Measurements from ENCODE around the gene UQCC2. TPM values are rescaled to one million over a fixed set of nuclear protein-coding genes. Genes with fewer than 3 reads are reported as not detected.

UQCC2 gene
- total and polyA plus RNA-seq, 3 donors from 2014 or later: 18.1 to 119 (median 36.2) TPM

DNA sequence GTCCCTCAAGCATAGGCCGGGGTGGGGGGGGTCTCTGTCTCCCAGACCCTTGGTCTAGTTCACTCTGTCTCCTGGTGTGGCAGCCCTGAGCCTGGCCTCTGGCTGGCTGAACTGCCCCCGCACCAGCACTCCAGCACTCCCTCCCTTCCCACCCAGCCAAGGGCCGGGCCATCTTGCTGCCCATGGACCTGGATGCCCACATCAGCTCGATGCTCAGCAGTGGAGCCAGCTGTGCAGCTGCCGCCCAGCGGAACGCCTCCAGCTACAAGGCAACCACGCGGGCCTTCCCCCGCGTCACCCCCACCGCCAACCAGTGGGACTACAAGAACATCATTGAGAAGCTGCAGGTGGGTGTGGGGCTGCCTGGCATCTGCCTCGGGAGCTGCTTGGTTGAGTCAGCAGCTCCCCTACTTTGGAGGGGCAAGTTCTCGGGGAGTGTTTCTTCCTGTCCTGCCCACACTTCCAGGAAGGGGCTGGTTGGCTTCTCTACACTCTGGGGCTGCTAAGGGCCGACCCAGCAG, 28.4 kb downstream of the UQCC2 start:
- 74 to 92% methylated on average over 4 to 15 of the region's 15 CpGs for WGBS, 2 donors
- no peaks in the 10 kb centered on the region for H3K36me3 ChIP-seq (ENCODE audit: low read depth, missing control alignments)
- H3K27ac ChIP-seq: peak overlapping the region in 1 of 2 donors; percentile 50
- H3K9me3 ChIP-seq: no peaks in the 10 kb centered on the region
- no peaks in the 10 kb centered on the region for H3K27me3 ChIP-seq
- no peak overlapping the region for H3K4me3 ChIP-seq
- DNase-seq: peak; percentile 67
- H3K4me1 ChIP-seq: peaks cover 17% of the 10 kb centered on the region
- TF ChIP-seq POLR2A (IDR thresholded peaks at IDR 0.05) (no peak), CTCF (IDR thresholded peaks at IDR 0.05) (no peak)
- intact Hi-C loops (cut with DNase I; ENCODE audit: low total_unique reads): no loop called here

DNA sequence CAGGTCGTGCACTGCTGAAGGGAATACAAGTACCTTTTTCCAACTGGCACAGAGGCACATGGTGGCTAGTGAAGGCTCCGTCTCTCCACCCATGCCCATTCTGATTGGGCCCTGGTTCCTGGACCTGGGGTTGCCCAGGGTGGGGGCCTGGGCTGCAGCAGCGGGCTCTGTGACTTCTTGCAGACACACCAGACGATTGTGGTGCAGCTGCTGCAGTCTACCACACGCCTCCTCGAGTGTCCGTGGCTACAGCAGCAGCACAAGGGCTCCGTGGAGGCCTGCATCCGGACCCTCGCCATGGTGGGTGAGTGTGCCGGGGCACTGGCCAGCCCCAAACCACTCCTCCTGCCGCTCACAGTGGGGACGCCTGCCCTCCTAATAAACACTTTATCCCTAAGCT, 29.2 kb downstream of the UQCC2 start:
- no peak for DNase-seq
- Histone ChIP-seq H3K9me3 (no peaks in the 10 kb centered on the region), H3K27me3 (no peaks in the 10 kb centered on the region), H3K4me1 (peaks cover 17% of the 10 kb centered on the region), H3K36me3 (ENCODE audit: low read depth, missing control alignments) (no peaks in the 10 kb centered on the region), H3K27ac (no peak overlapping the region), H3K4me3 (no peak overlapping the region)
- intact Hi-C loops (cut with DNase I; ENCODE audit: low total_unique reads): no loop called here
- 81 to 85% methylated on average over 9 to 13 of the region's 13 CpGs for WGBS, 2 donors
- TF ChIP-seq POLR2A (IDR thresholded peaks at IDR 0.05): no peak
- no peak for TF ChIP-seq CTCF (IDR thresholded peaks at IDR 0.05)

DNA sequence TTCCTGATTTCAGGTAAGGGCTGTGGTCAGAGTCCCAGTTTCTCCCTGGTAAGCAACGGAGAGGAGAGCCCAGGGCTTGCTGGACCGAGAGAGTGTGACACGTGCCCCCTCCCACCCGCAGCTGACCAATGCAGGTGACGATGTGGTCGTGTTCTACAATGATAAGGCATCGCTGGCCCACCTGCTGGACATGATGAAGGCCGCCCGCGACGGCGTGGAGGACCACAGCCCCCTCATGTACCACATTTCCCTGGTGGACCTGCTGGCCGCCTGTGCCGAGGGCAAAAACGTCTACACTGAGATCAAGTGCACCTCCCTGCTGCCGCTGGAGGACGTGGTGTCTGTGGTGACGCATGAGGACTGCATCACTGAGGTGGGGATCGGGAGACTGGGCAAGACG, 31.7 kb downstream of the UQCC2 start:
- no peaks in the 10 kb centered on the region for H3K36me3 ChIP-seq (ENCODE audit: low read depth, missing control alignments)

DNA sequence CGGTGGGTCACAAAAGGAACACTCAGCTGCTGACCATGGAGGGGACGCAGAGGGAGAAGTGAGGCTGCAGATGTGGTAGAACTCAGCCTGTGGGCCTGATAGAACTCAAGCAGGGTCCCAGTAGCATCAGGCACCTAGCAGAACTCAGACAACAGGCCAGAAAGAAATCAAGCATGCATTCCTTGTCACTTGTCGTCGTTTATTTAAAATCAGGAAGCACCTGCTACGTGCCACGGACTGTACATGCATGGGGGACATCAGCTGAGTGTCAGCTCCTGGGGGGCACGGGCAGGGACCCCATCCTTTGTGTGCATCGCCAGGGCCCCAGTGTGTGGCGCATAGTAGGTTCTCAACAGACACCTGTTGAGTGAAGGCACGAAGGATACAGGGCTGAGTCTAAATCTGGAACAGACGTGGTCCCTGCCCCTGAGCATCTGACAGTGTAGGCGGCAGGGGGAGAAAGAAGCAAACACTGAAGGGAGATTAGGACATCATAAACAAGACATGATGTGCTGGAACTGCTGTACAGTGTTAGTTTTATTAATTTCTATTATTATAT, 32.5 kb downstream of the UQCC2 start:
- Histone ChIP-seq H3K4me1 (peaks cover 15% of the 10 kb centered on the region), H3K9me3 (no peaks in the 10 kb centered on the region), H3K27ac (no peak overlapping the region), H3K36me3 (ENCODE audit: low read depth, missing control alignments) (no peaks in the 10 kb centered on the region), H3K4me3 (no peak overlapping the region), H3K27me3 (no peaks in the 10 kb centered on the region)
- intact Hi-C loops (cut with DNase I; ENCODE audit: low total_unique reads): no loop called here
- DNase-seq: no peak
- WGBS, 2 donors: 88 to 90% methylated on average over 12 of the region's 12 CpGs
- no peak for TF ChIP-seq POLR2A (IDR thresholded peaks at IDR 0.05)
- no peak for TF ChIP-seq CTCF (IDR thresholded peaks at IDR 0.05)

More for the DNA sequence above, 31.7 kb downstream of the UQCC2 start:
- no peak for TF ChIP-seq POLR2A (IDR thresholded peaks at IDR 0.05)
- no peak for TF ChIP-seq CTCF (IDR thresholded peaks at IDR 0.05)
- no peak for DNase-seq
- WGBS, 2 donors: 83 to 94% methylated on average over 12 to 20 of the region's 20 CpGs
- Histone ChIP-seq H3K4me1 (peaks cover 17% of the 10 kb centered on the region), H3K27me3 (no peaks in the 10 kb centered on the region), H3K4me3 (no peak overlapping the region), H3K9me3 (no peaks in the 10 kb centered on the region), H3K27ac (no peak overlapping the region)
- intact Hi-C loops (cut with DNase I; ENCODE audit: low total_unique reads): no loop called here

Measured in testis (tissue), 3 donors.